Testis (tissue), 2 donors: ENCODE results near the gene BMP5.

Source experiments
- CTCF ChIP-seq, 3 experiments: fragments of 450-650 bp in 2 of 3; fragments of 200-600 bp in 1 of 3; sonication (generic) in 1 of 3; IDR thresholded peaks; one replicate each; pipeline ENCODE4 v1.5.1; 2016 to 2019; ENCODE audit warnings: antibody characterized with exemption in 3 of 3, mild to moderate bottlenecking in 2 of 3, moderate library complexity in 1 of 3
- POLR2A ChIP-seq: fragments of 450-650 bp; IDR thresholded peaks from one replicate; pipeline ENCODE4 v1.6.1; 2017; ENCODE audit warnings: antibody characterized with exemption, mild to moderate bottlenecking, moderate library complexity

DNA sequence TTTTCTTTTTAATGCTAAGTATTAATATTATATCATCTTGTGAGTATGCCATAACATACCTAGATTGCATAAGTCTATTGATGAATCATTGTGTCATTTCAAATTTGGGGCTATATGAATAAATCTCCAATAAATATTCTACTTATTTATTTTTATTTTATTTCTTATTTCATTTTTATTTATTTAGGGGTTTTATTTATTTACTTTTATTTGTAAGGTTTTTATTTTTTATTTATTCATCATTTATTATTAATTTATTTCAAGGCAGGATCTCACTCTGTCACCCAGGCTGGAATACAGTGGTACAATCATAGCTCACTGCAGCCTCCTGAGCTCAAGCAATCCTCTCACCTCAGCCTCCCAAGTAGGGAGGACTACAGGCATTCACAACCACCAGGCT, 36.3 kb downstream of the BMP5 start:
- TF ChIP-seq CTCF (IDR thresholded peaks at IDR 0.05) (no peak), POLR2A (no peak)
